ENCODE measurements around the gene KCNMA1.
A peak's percentile ranks its signal among the peaks of the same experiment; 100 is the strongest.

Gene KCNMA1

GRCh38 chr10:77385315-77385714 is 252.3 kb downstream of the KCNMA1 start:
- TF ChIP-seq CTCF (IDR thresholded peaks at IDR 0.05; ENCODE audit: low read depth, low read length), result no peak
- TF ChIP-seq MYC (IDR thresholded peaks at IDR 0.05; ENCODE audit: low read depth, low read length), result no peak
- no peak for TF ChIP-seq POLR2A (IDR thresholded peaks at IDR 0.05; ENCODE audit: extremely low read depth, insufficient read length)
- TF ChIP-seq, protein P1, sequence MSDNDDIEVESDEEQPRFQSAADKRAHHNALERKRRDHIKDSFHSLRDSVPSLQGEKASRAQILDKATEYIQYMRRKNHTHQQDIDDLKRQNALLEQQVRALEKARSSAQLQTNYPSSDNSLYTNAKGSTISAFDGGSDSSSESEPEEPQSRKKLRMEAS (IDR thresholded peaks at IDR 0.05; ENCODE audit: low read depth, low read length), result no peak
- DNase-seq (ENCODE audit: low read depth), result no peak
- no peak overlapping the region for H3K4me3 ChIP-seq (ENCODE audit: low read depth, low read length)

DNA sequence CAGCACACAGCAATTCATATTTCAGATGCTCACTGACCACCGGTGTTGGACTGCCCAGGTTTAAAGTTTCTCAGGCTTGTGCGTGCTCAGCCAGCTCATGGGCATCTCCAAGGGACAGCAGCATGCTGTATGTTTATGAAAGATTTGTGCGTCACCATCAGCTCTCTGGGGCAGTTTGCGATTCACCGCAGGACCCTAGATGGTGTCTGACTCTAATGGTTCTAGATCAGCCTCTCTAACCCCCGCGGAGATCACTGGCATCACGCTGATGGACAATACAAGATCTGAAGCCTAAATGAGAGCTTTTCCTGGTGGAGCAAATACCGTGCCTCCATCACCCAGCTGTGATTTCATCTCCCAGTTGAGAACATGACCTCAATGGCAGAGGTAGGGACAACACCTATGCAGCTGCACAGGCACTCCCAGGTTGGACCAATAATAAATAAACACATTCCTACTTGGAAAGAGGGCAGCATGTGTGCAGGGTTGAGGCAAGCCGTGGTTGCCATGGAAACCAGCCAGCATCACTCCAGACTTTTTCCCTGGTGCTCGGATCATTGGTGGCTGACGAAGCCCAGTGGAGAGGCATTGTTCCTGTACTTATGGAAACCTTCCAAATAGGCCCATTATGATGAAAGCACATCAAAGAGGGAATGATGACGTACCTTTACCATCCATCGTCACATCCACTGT is 253.6 kb downstream of the KCNMA1 start:
- no peak overlapping the region for H3K4me3 ChIP-seq (ENCODE audit: low read depth, low read length)
- no peak for DNase-seq (ENCODE audit: low read depth)
- TF ChIP-seq CTCF (IDR thresholded peaks at IDR 0.05; ENCODE audit: low read depth, low read length) (no peak), POLR2A (IDR thresholded peaks at IDR 0.05; ENCODE audit: extremely low read depth, insufficient read length) (no peak), MYC (IDR thresholded peaks at IDR 0.05; ENCODE audit: low read depth, low read length) (no peak)
- TF ChIP-seq, protein P1 (IDR thresholded peaks at IDR 0.05; ENCODE audit: low read depth, low read length), result no peak

DNA sequence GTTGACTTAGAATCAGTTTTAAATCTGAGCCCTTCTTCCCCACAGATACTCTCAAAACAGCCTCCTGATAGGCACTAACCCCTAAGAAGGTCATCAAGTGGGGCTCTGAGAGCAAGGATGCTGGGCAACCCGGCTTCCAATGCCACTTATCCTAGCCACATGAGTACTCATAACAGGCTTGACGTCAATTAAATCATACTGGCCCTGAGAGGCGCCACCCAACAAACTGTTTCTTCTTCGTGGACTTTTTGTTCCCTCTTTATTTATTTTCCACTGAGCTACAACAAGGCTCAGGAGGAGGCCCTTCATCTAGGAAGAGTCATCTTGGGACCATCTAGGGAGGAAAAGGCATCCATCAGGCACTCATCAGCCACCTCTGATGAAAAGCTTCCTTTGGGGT is 255.9 kb downstream of the KCNMA1 start:
- TF ChIP-seq POLR2A (IDR thresholded peaks at IDR 0.05; ENCODE audit: extremely low read depth, insufficient read length), result no peak
- TF ChIP-seq, protein P1 (IDR thresholded peaks at IDR 0.05; ENCODE audit: low read depth, low read length), result no peak
- TF ChIP-seq CTCF (IDR thresholded peaks at IDR 0.05; ENCODE audit: low read depth, low read length), result no peak
- TF ChIP-seq MYC (IDR thresholded peaks at IDR 0.05; ENCODE audit: low read depth, low read length), result no peak
- no peak for DNase-seq (ENCODE audit: low read depth)

GRCh38 chr10:77380723-77381122 is 256.9 kb downstream of the KCNMA1 start:
- no peak overlapping the region for H3K4me3 ChIP-seq (ENCODE audit: low read depth, low read length)
- no peak for DNase-seq (ENCODE audit: low read depth)
- TF ChIP-seq CTCF (IDR thresholded peaks at IDR 0.05; ENCODE audit: low read depth, low read length) (no peak), POLR2A (IDR thresholded peaks at IDR 0.05; ENCODE audit: extremely low read depth, insufficient read length) (no peak), MYC (IDR thresholded peaks at IDR 0.05; ENCODE audit: low read depth, low read length) (no peak)
- TF ChIP-seq, protein P1 (IDR thresholded peaks at IDR 0.05; ENCODE audit: low read depth, low read length), result no peak

More for the DNA sequence above, 255.9 kb downstream of the KCNMA1 start:
- H3K4me3 ChIP-seq (ENCODE audit: low read depth, low read length), result no peak overlapping the region

- H3K4me3 ChIP-seq (ENCODE audit: low read depth, low read length), result no peak overlapping the region
- peak; percentile 19 for DNase-seq (ENCODE audit: low read depth)
- TF ChIP-seq CTCF (IDR thresholded peaks at IDR 0.05; ENCODE audit: low read depth, low read length), result no peak
- no peak for TF ChIP-seq MYC (IDR thresholded peaks at IDR 0.05; ENCODE audit: low read depth, low read length)
- TF ChIP-seq, protein P1 (IDR thresholded peaks at IDR 0.05; ENCODE audit: low read depth, low read length), result no peak
- no peak for TF ChIP-seq POLR2A (IDR thresholded peaks at IDR 0.05; ENCODE audit: extremely low read depth, insufficient read length)
Observed at GRCh38 chr10:77380191-77380590, 257.4 kb downstream of the KCNMA1 start.

All from NB4 (cell line).